Cardiac fibroblast (primary cell): ENCODE results near the gene KRTAP25-1.

Source experiments
- DNase-seq, 2 donors: peaks; one replicate each; pipeline versions ENCODE4 v3.0.0 to v3.0.0-alpha.2; 2010; ENCODE audit warnings: low read depth in 2 of 2
- H3K4me3 ChIP-seq, 2 donors: replicated peaks in 1 of 2; 1 replicate in 1 of 2; 2 replicates in 1 of 2; pipeline ENCODE4 v1.5.1; 2011; ENCODE audit warnings: low read depth in 2 of 2, low read length in 2 of 2, mild to moderate bottlenecking in 2 of 2, moderate library complexity in 1 of 2
- CTCF ChIP-seq: IDR thresholded peaks from one replicate; pipeline ENCODE4 v1.5.1; 2011; ENCODE audit warnings: low read depth, mild to moderate bottlenecking, low read length, inconsistent platforms

KRTAP25-1 gene

GRCh38 chr21:30240661-30241060 lies 48.7 kb downstream of the KRTAP25-1 start:
- H3K4me3 ChIP-seq: no peak overlapping the region
- no peak for DNase-seq
- TF ChIP-seq CTCF: no peak
